B cell (primary cell): Measurements from ENCODE around the gene RMND5A.
"Not testable (repeated sequence)": the region's sequence is repeated elsewhere in the genome, so short reads cannot be mapped to it uniquely, and the experiment has no call there.

Source experiments
- CTCF ChIP-seq: fragments of 200-600 bp; IDR thresholded peaks from one replicate; pipeline ENCODE4 v1.8.0; 2022; ENCODE audit warnings: antibody characterized with exemption, mild to moderate bottlenecking
- EZH2 ChIP-seq: IDR thresholded peaks from 2 replicates; pipeline ENCODE4 v1.6.1; 2012; ENCODE audit warnings: borderline replicate concordance, low read depth, mild to moderate bottlenecking, moderate library complexity, low read length; ENCODE audit not compliant: insufficient read depth, poor library complexity, severe bottlenecking

- TF ChIP-seq CTCF, EZH2: not testable (repeated sequence)
These were observed 639 bp downstream of the RMND5A start for GRCh38 chr2:86720540-86721320.
